Measurements from ENCODE around the gene UGT2B17. TPM values are rescaled to one million over a fixed set of nuclear protein-coding genes. Genes with fewer than 3 reads are reported as not detected.

The UGT2B17 gene
- total and polyA plus RNA-seq, 4 donors = 1.3 to 17.2 (median 4.7) TPM; not detected in 1

GRCh38 chr4:68617003-68617698, 41.0 kb upstream of the UGT2B17 start:
- Histone ChIP-seq H3K4me3 (ENCODE audit: low read depth in 1 of 3, low read length in 3 of 3) (no peak overlapping the region), H3K4me1 (ENCODE audit: control insufficient read depth in 4 of 4, insufficient read depth in 4 of 4, low read length in 3 of 4) (peaks cover 0 to 1% (median 0%) of the 10 kb centered on the region in 4 donors), H3K9ac (ENCODE audit: low read depth in 1 of 2, low read length in 2 of 2) (no peak overlapping the region), H3K27me3 (ENCODE audit: control insufficient read depth in 4 of 4, insufficient read depth in 4 of 4, low read length in 3 of 4) (no peaks in the 10 kb centered on the region), H3K9me3 (ENCODE audit: control insufficient read depth in 4 of 4, low read length in 3 of 4) (no peaks in the 10 kb centered on the region), H3K27ac (ENCODE audit: low read depth in 1 of 2, low read length in 2 of 2) (no peak overlapping the region), H3K36me3 (ENCODE audit: control insufficient read depth in 4 of 4, insufficient read depth in 3 of 4, low read depth in 1 of 4, low read length in 3 of 4) (no peaks in the 10 kb centered on the region)
- TF ChIP-seq HNF4G (IDR thresholded peaks at IDR 0.05) = no peak
- TF ChIP-seq NR2F2 (IDR thresholded peaks at IDR 0.05) = no peak
- TF ChIP-seq MAX (IDR thresholded peaks at IDR 0.05) = no peak
- TF ChIP-seq HNF4A (conservative IDR thresholded peaks at IDR 0.05) = no peak
- TF ChIP-seq ZBTB33 (IDR thresholded peaks at IDR 0.05) = no peak
- TF ChIP-seq TAF1 (conservative IDR thresholded peaks at IDR 0.05) = no peak
- TF ChIP-seq FOXA2 (IDR thresholded peaks at IDR 0.05) = no peak
- no peak for TF ChIP-seq RXRA (IDR thresholded peaks at IDR 0.05)
- TF ChIP-seq SP1 (IDR thresholded peaks at IDR 0.05) = no peak
- TF ChIP-seq FOXA1 (IDR thresholded peaks at IDR 0.05) = no peak
- no peak for TF ChIP-seq EGR1 (IDR thresholded peaks at IDR 0.05; ENCODE audit: low read depth in 2 of 2)
- no peak for TF ChIP-seq YY1 (IDR thresholded peaks at IDR 0.05)
- DNase-seq (ENCODE audit: low spot score) = no peak

- peaks cover 0 to 1% (median 0%) of the 10 kb centered on the region in 4 donors for H3K4me1 ChIP-seq (ENCODE audit: control insufficient read depth in 4 of 4, insufficient read depth in 4 of 4, low read length in 3 of 4)
- no peak overlapping the region for H3K9ac ChIP-seq (ENCODE audit: low read depth in 1 of 2, low read length in 2 of 2)
- DNase-seq (ENCODE audit: low spot score) = no peak
- H3K27me3 ChIP-seq (ENCODE audit: control insufficient read depth in 4 of 4, insufficient read depth in 4 of 4, low read length in 3 of 4) = no peaks in the 10 kb centered on the region
- no peaks in the 10 kb centered on the region for H3K36me3 ChIP-seq (ENCODE audit: control insufficient read depth in 4 of 4, insufficient read depth in 3 of 4, low read depth in 1 of 4, low read length in 3 of 4)
- WGBS = 94% methylated on average over 11 of the region's 11 CpGs
- TF ChIP-seq YY1 (IDR thresholded peaks at IDR 0.05) (no peak), RAD21 (IDR thresholded peaks at IDR 0.05) (no peak), NR2F2 (IDR thresholded peaks at IDR 0.05) (no peak)
- H3K27ac ChIP-seq (ENCODE audit: low read depth in 1 of 2, low read length in 2 of 2) = no peak overlapping the region
- no peak overlapping the region for H3K4me3 ChIP-seq (ENCODE audit: low read depth in 1 of 3, low read length in 3 of 3)
- H3K9me3 ChIP-seq (ENCODE audit: control insufficient read depth in 4 of 4, low read length in 3 of 4) = no peaks in the 10 kb centered on the region
Measured at GRCh38 chr4:68615699-68616422, 39.7 kb upstream of the UGT2B17 start.

- peaks cover 0 to 1% (median 0%) of the 10 kb centered on the region in 4 donors for H3K4me1 ChIP-seq (ENCODE audit: control insufficient read depth in 4 of 4, insufficient read depth in 4 of 4, low read length in 3 of 4)
- H3K4me3 ChIP-seq (ENCODE audit: low read depth in 1 of 3, low read length in 3 of 3) = no peak overlapping the region
- 14% methylated on average over 1 of the region's 1 CpG for WGBS
- H3K27me3 ChIP-seq (ENCODE audit: control insufficient read depth in 4 of 4, insufficient read depth in 4 of 4, low read length in 3 of 4) = no peaks in the 10 kb centered on the region
- H3K9ac ChIP-seq (ENCODE audit: low read depth in 1 of 2, low read length in 2 of 2) = no peak overlapping the region
- no peaks in the 10 kb centered on the region for H3K36me3 ChIP-seq (ENCODE audit: control insufficient read depth in 4 of 4, insufficient read depth in 3 of 4, low read depth in 1 of 4, low read length in 3 of 4)
- no peak overlapping the region for H3K27ac ChIP-seq (ENCODE audit: low read depth in 1 of 2, low read length in 2 of 2)
- no peak for DNase-seq (ENCODE audit: low spot score)
- H3K9me3 ChIP-seq (ENCODE audit: control insufficient read depth in 4 of 4, low read length in 3 of 4) = no peaks in the 10 kb centered on the region
- TF ChIP-seq SP1 (IDR thresholded peaks at IDR 0.05) = no peak
- no peak for TF ChIP-seq GABPA (IDR thresholded peaks at IDR 0.05 in 1 of 2, conservative IDR thresholded peaks at IDR 0.05 in 1 of 2)
- no peak for TF ChIP-seq EGR1 (IDR thresholded peaks at IDR 0.05; ENCODE audit: low read depth in 2 of 2)
- TF ChIP-seq ZBTB33 (IDR thresholded peaks at IDR 0.05) = no peak
- no peak for TF ChIP-seq FOXA2 (IDR thresholded peaks at IDR 0.05)
- TF ChIP-seq HNF4A (conservative IDR thresholded peaks at IDR 0.05) = no peak
- no peak for TF ChIP-seq RAD21 (IDR thresholded peaks at IDR 0.05)
- TF ChIP-seq JUND (IDR thresholded peaks at IDR 0.05) = no peak
- TF ChIP-seq YY1 (IDR thresholded peaks at IDR 0.05) = no peak
- no peak for TF ChIP-seq REST (IDR thresholded peaks at IDR 0.05)
- TF ChIP-seq ATF3 (IDR thresholded peaks at IDR 0.05) = no peak
- no peak for TF ChIP-seq TAF1 (conservative IDR thresholded peaks at IDR 0.05)
- TF ChIP-seq HNF4G (IDR thresholded peaks at IDR 0.05) = no peak
- no peak for TF ChIP-seq MAX (IDR thresholded peaks at IDR 0.05)
- TF ChIP-seq RXRA (IDR thresholded peaks at IDR 0.05) = no peak
- no peak for TF ChIP-seq FOXA1 (IDR thresholded peaks at IDR 0.05)
- TF ChIP-seq NR2F2 (IDR thresholded peaks at IDR 0.05) = no peak
Measured at GRCh38 chr4:68613752-68614151, 37.6 kb upstream of the UGT2B17 start.
